ENCODE measurements around the gene RPL7A. TPM values are rescaled to one million over a fixed set of nuclear protein-coding genes. Genes with fewer than 3 reads are reported as not detected.

RPL7A gene
- total and polyA plus RNA-seq, 2 of the 13 experiments (the other 11 are each of a cell fraction or from before 2014, with no cell fraction given) = 2,401 to 2,938 TPM

- Histone ChIP-seq H2AFZ (ENCODE audit: low read length) (no peak overlapping the region), H3K9ac (ENCODE audit: insufficient read depth, low read depth, low read length) (no peak overlapping the region), H3K27ac (ENCODE audit: extremely low read length, insufficient read depth, low read length) (no peak overlapping the region), H3K4me2 (ENCODE audit: low read depth, low read length) (no peak overlapping the region), H4K20me1 (ENCODE audit: insufficient read depth, low read length) (0 out of 2 replicates have a peak, but pooled peaks cover 7% of the 10 kb centered on the region), H3K27me3 (ENCODE audit: control insufficient read depth in 1 of 2, insufficient read depth in 2 of 2, low read length in 2 of 2) (no peaks in the 10 kb centered on the region; a peak in 1 of 5 replicates), H3K9me3 (ENCODE audit: low read length) (no peaks in the 10 kb centered on the region), H3K4me3 (replicated peaks in 1 of 3; ENCODE audit: insufficient read depth in 1 of 3, low read depth in 2 of 3, low read length in 3 of 3) (no peak overlapping the region), H3K4me1 (ENCODE audit: insufficient read depth, low read length) (peaks cover 20% of the 10 kb centered on the region), H3K36me3 (replicated peaks in 1 of 2; ENCODE audit: control insufficient read depth in 1 of 2, insufficient read depth in 2 of 2, low read length in 2 of 2) (peaks cover 18 to 41% of the 10 kb centered on the region in 2 experiments; a peak in 4 of 5 replicates), H3K79me2 (ENCODE audit: insufficient read depth, low read length) (peaks cover 26% of the 10 kb centered on the region)
- ATAC-seq = no peak
- peak; percentile 62 for TF ChIP-seq RBFOX2 (IDR thresholded peaks at IDR 0.05; ENCODE audit: low read depth, low read length)
- TF ChIP-seq ZNF367 (CRISPR knock-in tag; IDR thresholded peaks at IDR 0.05; ENCODE audit: borderline replicate concordance) = no peak
- no peak for FAIRE-seq
- CTCF ChIA-PET (ENCODE audit: low intra/inter-chr PET ratio, low total read pairs) = no interaction called here
- in situ Hi-C loops (cut with HindIII; ENCODE audit: extremely low pct_ligation_motif_present, low pct_unique_long_range_greater_than_20kb) (loop anchor here (5.0 kb wide), 1 partner anchor 145 kb away; no protein-coding TSS in a partner anchor), intact Hi-C loops (cut with micrococcal nuclease; ENCODE audit: unreplicated experiment) (no loop called here)
- WGBS (ENCODE audit: low lambda C conversion rate) = 99% methylated on average over 57 of the region's 57 CpGs
- POLR2A ChIA-PET = no interaction called here
- DNase-seq (ENCODE audit: low spot score) = no peak
- BruUV-seq (replicated peaks) = no TSS peak
Measured at GRCh38 chr9:133331641-133332380, 16.2 kb upstream of the RPL7A start.

GRCh38 chr9:133332381-133332730 lies 15.7 kb upstream of the RPL7A start:
- H3K9ac ChIP-seq (ENCODE audit: insufficient read depth, low read depth, low read length) = no peak overlapping the region
- DNase-seq (ENCODE audit: low spot score) (no peak), FAIRE-seq (no peak), ATAC-seq (no peak)
- intact Hi-C loops (cut with micrococcal nuclease; ENCODE audit: unreplicated experiment) = no loop called here
- WGBS (ENCODE audit: low lambda C conversion rate) = 91% methylated on average over 20 of the region's 20 CpGs
- no peaks in the 10 kb centered on the region; a peak in 1 of 5 replicates for H3K27me3 ChIP-seq (ENCODE audit: control insufficient read depth in 1 of 2, insufficient read depth in 2 of 2, low read length in 2 of 2)
- POLR2A ChIA-PET = no interaction called here
- BruUV-seq (replicated peaks) = no TSS peak
- H3K36me3 ChIP-seq (replicated peaks in 1 of 2; ENCODE audit: control insufficient read depth in 1 of 2, insufficient read depth in 2 of 2, low read length in 2 of 2) = peaks cover 18 to 41% of the 10 kb centered on the region in 2 experiments; a peak in 4 of 5 replicates
- H3K4me2 ChIP-seq (ENCODE audit: low read depth, low read length) = no peak overlapping the region
- no peak overlapping the region for H3K27ac ChIP-seq (ENCODE audit: extremely low read length, insufficient read depth, low read length)
- H3K9me3 ChIP-seq (ENCODE audit: low read length) = no peaks in the 10 kb centered on the region
- H4K20me1 ChIP-seq (ENCODE audit: insufficient read depth, low read length) = 0 out of 2 replicates have a peak, but pooled peaks cover 7% of the 10 kb centered on the region
- in situ Hi-C loops (cut with HindIII; ENCODE audit: extremely low pct_ligation_motif_present, low pct_unique_long_range_greater_than_20kb) = loop anchor here (5.0 kb wide), 1 partner anchor 145 kb away; no protein-coding TSS in a partner anchor
- peaks cover 26% of the 10 kb centered on the region for H3K79me2 ChIP-seq (ENCODE audit: insufficient read depth, low read length)
- no peak overlapping the region for H3K4me3 ChIP-seq (replicated peaks in 1 of 3; ENCODE audit: insufficient read depth in 1 of 3, low read depth in 2 of 3, low read length in 3 of 3)
- TF ChIP-seq USF2 (IDR thresholded peaks at IDR 0.05; ENCODE audit: low read depth, low read length) (no peak), USF2 (CRISPR knock-in tag; IDR thresholded peaks at IDR 0.05; ENCODE audit: borderline replicate concordance) (no peak), IRF1 (CRISPR knock-in tag; IDR thresholded peaks at IDR 0.05; ENCODE audit: low read depth) (no peak), THAP11 (CRISPR knock-in tag; IDR thresholded peaks at IDR 0.05) (no peak), HBP1 (CRISPR knock-in tag; IDR thresholded peaks at IDR 0.05; ENCODE audit: low read depth) (no peak), ZNF580 (CRISPR knock-in tag; IDR thresholded peaks at IDR 0.05; ENCODE audit: borderline replicate concordance, low read depth) (no peak), RBFOX2 (IDR thresholded peaks at IDR 0.05; ENCODE audit: low read depth, low read length) (peak; percentile 21; the same call in 1 of the 2 replicates)
- no peak overlapping the region for H2AFZ ChIP-seq (ENCODE audit: low read length)
- CTCF ChIA-PET (ENCODE audit: low intra/inter-chr PET ratio, low total read pairs) = no interaction called here
- peaks cover 22% of the 10 kb centered on the region for H3K4me1 ChIP-seq (ENCODE audit: insufficient read depth, low read length)

Measured in HepG2 (cell line).